ENCODE data around the gene SMYD3.

The SMYD3 gene

GRCh38 chr1:246459221-246459620 is 47.9 kb downstream of the SMYD3 start:
- DNase-seq = no peak

- DNase-seq = no peak
Observed at GRCh38 chr1:246455476-246455875, 51.6 kb downstream of the SMYD3 start.

GRCh38 chr1:246454655-246455054 is 52.4 kb downstream of the SMYD3 start:
- no peak for DNase-seq

GRCh38 chr1:246450611-246451251 is 56.3 kb downstream of the SMYD3 start:
- peak; percentile 96 for DNase-seq

GRCh38 chr1:246448373-246448772 is 58.7 kb downstream of the SMYD3 start:
- DNase-seq = no peak

- no peak for DNase-seq
Observed at GRCh38 chr1:246447501-246447900, 59.6 kb downstream of the SMYD3 start.

GRCh38 chr1:246445503-246445902 is 61.6 kb downstream of the SMYD3 start:
- no peak for DNase-seq

GRCh38 chr1:246444617-246445016 is 62.5 kb downstream of the SMYD3 start:
- no peak for DNase-seq

- no peak for DNase-seq
Observed at GRCh38 chr1:246437961-246438360, 69.1 kb downstream of the SMYD3 start.

GRCh38 chr1:246435421-246436041 is 71.5 kb downstream of the SMYD3 start:
- DNase-seq = no peak

- no peak for DNase-seq
Observed at GRCh38 chr1:246434335-246434734, 72.7 kb downstream of the SMYD3 start.

GRCh38 chr1:246428542-246429308 is 78.4 kb downstream of the SMYD3 start:
- DNase-seq = no peak

GRCh38 chr1:246427611-246428010 is 79.5 kb downstream of the SMYD3 start:
- DNase-seq = no peak

- no peak for DNase-seq
Observed at GRCh38 chr1:246425895-246426294, 81.2 kb downstream of the SMYD3 start.

GRCh38 chr1:246425139-246425794 is 81.8 kb downstream of the SMYD3 start:
- DNase-seq = no peak

- no peak for DNase-seq
Observed at GRCh38 chr1:246420300-246420699, 86.8 kb downstream of the SMYD3 start.

GRCh38 chr1:246418565-246419312 is 88.3 kb downstream of the SMYD3 start:
- DNase-seq = peak; percentile 96

GRCh38 chr1:246417813-246418564 is 89.1 kb downstream of the SMYD3 start:
- peak; percentile 88 for DNase-seq

- DNase-seq = peak; percentile 60
Observed at GRCh38 chr1:246417152-246417812, 89.8 kb downstream of the SMYD3 start.

GRCh38 chr1:246416261-246416660 is 90.8 kb downstream of the SMYD3 start:
- no peak for DNase-seq

GRCh38 chr1:246415028-246415427 is 92.1 kb downstream of the SMYD3 start:
- DNase-seq = no peak

Data from NCI-H1694 treated with DMSO at 0.1 percent for 48 hours (cell line).